Smooth muscle cell (in vitro differentiated cells): Measurements from ENCODE around the gene TP53BP2. TPM values are rescaled to one million over a fixed set of nuclear protein-coding genes. Genes with fewer than 3 reads are reported as not detected.
"Not testable (repeated sequence)": the region's sequence is repeated elsewhere in the genome, so short reads cannot be mapped to it uniquely, and the experiment has no call there.

ENCODE experiments used
- DNase-seq: peaks from one replicate; lab custom pipeline; 2025; ENCODE audit not compliant: unreplicated experiment; lab: John Stamatoyannopoulos, UW
- H2AFZ ChIP-seq: fragments of 200-600 bp; sonication (generic); 2 replicates; pipeline ENCODE4 v1.6.0; 2016; ENCODE audit warnings: antibody characterized with exemption, low read depth, mild to moderate bottlenecking
- H3F3A ChIP-seq: fragments of 200-600 bp; sonication (generic); 2 replicates; pipeline ENCODE4 v1.6.0; 2017; ENCODE audit warnings: antibody characterized with exemption, low read depth
- H3K27ac ChIP-seq: fragments of 200-600 bp; sonication (generic); 2 replicates; pipeline ENCODE4 v1.5.1; 2016; ENCODE audit warnings: low read depth, mild to moderate bottlenecking
- H3K27me3 ChIP-seq: fragments of 200-600 bp; sonication (generic); 2 replicates; pipeline ENCODE4 v1.6.1; 2016; ENCODE audit warnings: low read depth, mild to moderate bottlenecking
- H3K36me3 ChIP-seq: fragments of 200-600 bp; sonication (generic); 2 replicates; pipeline ENCODE4 v1.5.1; 2016; ENCODE audit warnings: low read depth
- H3K4me1 ChIP-seq: fragments of 200-600 bp; sonication (generic); 2 replicates; pipeline ENCODE4 v1.5.1; 2016; ENCODE audit warnings: low read depth
- H3K4me2 ChIP-seq: fragments of 200-600 bp; sonication (generic); 2 replicates; pipeline ENCODE4 v1.6.0; 2016; ENCODE audit warnings: mild to moderate bottlenecking
- H3K4me3 ChIP-seq: fragments of 200-600 bp; sonication (generic); 2 replicates; pipeline ENCODE4 v1.5.1; 2016; ENCODE audit warnings: mild to moderate bottlenecking
- H3K79me2 ChIP-seq: fragments of 200-600 bp; sonication (generic); 2 replicates; pipeline ENCODE4 v1.6.0; 2016; ENCODE audit warnings: low read depth, mild to moderate bottlenecking
- H3K9ac ChIP-seq: fragments of 200-600 bp; sonication (generic); 2 replicates; pipeline ENCODE4 v1.6.0; 2016; ENCODE audit warnings: low read depth
- H3K9me3 ChIP-seq: fragments of 200-600 bp; sonication (generic); replicated peaks from 2 replicates; pipeline ENCODE4 v1.5.1; 2016; ENCODE audit warnings: low read depth
- H4K20me1 ChIP-seq: fragments of 200-600 bp; sonication (generic); 2 replicates; pipeline ENCODE4 v1.6.0; 2016; ENCODE audit warnings: low read depth
- CTCF ChIP-seq: fragments of 200-600 bp; sonication (generic); IDR thresholded peaks from 2 replicates; pipeline ENCODE4 v1.5.1; 2017; ENCODE audit warnings: borderline replicate concordance, mild to moderate bottlenecking, antibody characterized with exemption; ENCODE audit not compliant: insufficient read depth, poor library complexity, severe bottlenecking
- WGBS: methylation state at CpG from one replicate; pipeline ENCODE4 v1.1.7; 2016; ENCODE audit warnings: low lambda C conversion rate; 5-methylcytosine and 5-hydroxymethylcytosine counted together
- polyA plus RNA-seq: library from polyadenylated mRNA; unstranded; fragments of >200 nt; fragmentation: Nextera tagmentation; extraction: Ambion mirVana; gene quantifications from 2 replicates; pipeline ENCODE4 v1.2.1, GENCODE V29; 2016
- total RNA-seq: library from RNA; depleted of rRNA; stranded (reverse); fragments of >200 nt; gene quantifications from 2 replicates; pipeline ENCODE4 v1.2.3, GENCODE V29; 2014

TP53BP2 gene
- total and polyA plus RNA-seq, 2 experiments from 2014 or later = 11.8 to 30.8 TPM

DNA sequence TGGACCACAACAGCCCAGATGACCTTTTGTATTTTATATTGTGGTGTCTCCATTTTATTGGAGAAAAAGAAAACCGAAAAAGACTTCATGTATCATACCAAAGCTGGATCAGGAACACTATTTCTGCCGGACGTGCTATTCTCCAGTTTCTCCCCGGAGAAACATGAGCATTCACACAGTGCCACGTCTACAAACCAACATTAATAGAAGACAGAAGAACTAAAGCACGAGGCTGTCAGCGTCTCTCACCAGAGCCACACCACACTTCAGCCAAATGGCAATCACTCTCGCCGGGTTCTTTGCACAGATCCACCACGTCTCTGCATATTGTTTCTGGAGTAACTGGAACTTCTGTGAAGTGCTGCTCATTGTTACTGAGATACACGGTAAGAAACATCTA is 24.8 kb downstream of the TP53BP2 start:
- WGBS = 95% methylated on average over 11 of the region's 11 CpGs
- Histone ChIP-seq H3K4me2 (no peak overlapping the region), H3K4me3 (no peak overlapping the region), H3K9ac (no peak overlapping the region), H3K9me3 (no peaks in the 10 kb centered on the region), H3K4me1 (peaks cover 3% of the 10 kb centered on the region), H2AFZ (no peak overlapping the region), H3F3A (peaks cover 2% of the 10 kb centered on the region), H3K27ac (no peak overlapping the region), H4K20me1 (peaks cover 76% of the 10 kb centered on the region), H3K36me3 (peaks cover 3% of the 10 kb centered on the region), H3K79me2 (peaks cover 59% of the 10 kb centered on the region), H3K27me3 (no peaks in the 10 kb centered on the region)
- no peak for TF ChIP-seq CTCF
- no peak for DNase-seq

DNA sequence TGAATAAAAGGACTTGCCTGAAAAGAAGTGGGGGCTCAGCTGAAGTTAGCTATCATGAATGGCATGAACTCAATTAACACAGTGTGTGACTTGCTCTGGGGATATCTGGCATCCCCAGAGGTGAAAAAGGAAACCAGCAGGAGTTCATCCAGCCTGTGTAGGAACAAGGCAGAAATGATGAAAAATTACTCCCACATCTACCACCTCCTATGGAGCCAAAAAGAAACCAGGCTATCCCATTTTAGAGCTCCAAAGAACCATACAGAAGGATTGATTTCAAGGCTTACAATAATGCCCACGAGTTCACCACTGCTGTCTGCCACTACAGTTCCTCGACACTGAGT is 25.3 kb downstream of the TP53BP2 start:
- peaks cover 3% of the 10 kb centered on the region for H3K36me3 ChIP-seq
- peaks cover 76% of the 10 kb centered on the region for H4K20me1 ChIP-seq
- no peaks in the 10 kb centered on the region for H3K9me3 ChIP-seq
- no peak for TF ChIP-seq CTCF
- no peak overlapping the region for H3K4me2 ChIP-seq
- peak overlapping the region; percentile 7 for H3K27ac ChIP-seq
- H3K27me3 ChIP-seq = no peaks in the 10 kb centered on the region
- 79% methylated on average over 2 of the region's 2 CpGs for WGBS
- H3K9ac ChIP-seq = no peak overlapping the region
- no peak overlapping the region for H3K4me3 ChIP-seq
- peaks cover 59% of the 10 kb centered on the region for H3K79me2 ChIP-seq
- no peak overlapping the region for H2AFZ ChIP-seq
- peaks cover 3% of the 10 kb centered on the region for H3K4me1 ChIP-seq
- no peak for DNase-seq
- peaks cover 3% of the 10 kb centered on the region for H3F3A ChIP-seq

- peaks cover 3% of the 10 kb centered on the region for H3K36me3 ChIP-seq
- no peak overlapping the region for H2AFZ ChIP-seq
- H3K4me1 ChIP-seq = peaks cover 3% of the 10 kb centered on the region
- H3K27me3 ChIP-seq = no peaks in the 10 kb centered on the region
- peaks cover 59% of the 10 kb centered on the region for H3K79me2 ChIP-seq
- peaks cover 3% of the 10 kb centered on the region for H3F3A ChIP-seq
- 62% methylated on average over 4 of the region's 4 CpGs for WGBS
- no peak overlapping the region for H3K9ac ChIP-seq
- H4K20me1 ChIP-seq = peaks cover 76% of the 10 kb centered on the region
- H3K4me3 ChIP-seq = no peak overlapping the region
- H3K4me2 ChIP-seq = no peak overlapping the region
- H3K27ac ChIP-seq = peak overlapping the region; percentile 7
- H3K9me3 ChIP-seq = no peaks in the 10 kb centered on the region
- DNase-seq = no peak
- TF ChIP-seq CTCF = no peak
These were observed 25.8 kb downstream of the TP53BP2 start for GRCh38 chr1:223819730-223820514.

GRCh38 chr1:223817265-223817664 is 28.5 kb downstream of the TP53BP2 start:
- not testable (repeated sequence) for DNase-seq, H3K4me1 ChIP-seq, H3K27me3 ChIP-seq, H3K27ac ChIP-seq, H3K4me3 ChIP-seq, H2AFZ ChIP-seq, H3K36me3 ChIP-seq, H3K9me3 ChIP-seq, H3K4me2 ChIP-seq, H3F3A ChIP-seq, H3K9ac ChIP-seq
- Histone ChIP-seq H4K20me1 (peaks cover 61% of the 10 kb centered on the region), H3K79me2 (peaks cover 43% of the 10 kb centered on the region)
